ENCODE results near the gene ATP6V0C.

Gene ATP6V0C

DNA sequence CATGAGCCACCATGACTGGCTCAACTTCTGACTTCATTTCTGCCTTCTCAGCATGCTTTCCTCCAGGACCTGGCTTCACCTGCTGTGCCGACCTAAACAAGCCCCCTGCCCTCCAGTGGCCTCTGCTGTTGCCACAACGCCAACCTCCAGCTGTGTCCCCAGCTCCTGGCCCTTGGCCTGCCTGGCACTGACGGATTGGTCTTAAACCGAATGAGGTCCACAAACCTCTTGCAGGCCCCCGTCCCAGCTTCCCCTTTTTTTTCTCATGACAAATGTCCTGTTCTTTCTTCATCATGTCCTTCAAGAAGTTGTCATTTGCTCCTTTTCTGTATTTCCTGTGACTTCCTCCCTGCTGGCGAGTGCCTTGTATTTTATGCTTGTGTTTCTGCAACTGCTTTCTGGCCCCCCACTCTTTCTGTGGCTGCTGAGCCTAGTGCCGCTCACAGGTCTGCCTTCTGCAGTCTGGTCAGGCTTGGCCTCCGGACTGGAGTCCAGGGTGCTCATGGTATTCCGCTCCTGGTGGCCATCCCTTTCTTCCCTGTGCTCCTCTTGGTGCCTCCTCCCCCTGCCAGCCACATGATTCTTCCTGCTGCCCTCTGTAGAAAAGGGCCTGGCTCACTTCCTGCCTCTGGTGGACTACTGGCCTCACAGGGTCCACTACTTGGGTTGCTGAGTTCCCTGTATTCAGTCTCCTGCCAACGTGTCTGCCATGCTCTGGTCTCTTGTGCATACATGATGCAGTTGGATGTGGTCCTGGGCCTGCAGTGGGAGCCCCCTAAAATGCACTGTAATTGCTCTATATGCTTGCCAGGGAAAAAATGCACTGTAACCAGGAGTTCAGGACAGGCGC is 2.9 kb downstream of the ATP6V0C start:
- TF ChIP-seq, protein P1, sequence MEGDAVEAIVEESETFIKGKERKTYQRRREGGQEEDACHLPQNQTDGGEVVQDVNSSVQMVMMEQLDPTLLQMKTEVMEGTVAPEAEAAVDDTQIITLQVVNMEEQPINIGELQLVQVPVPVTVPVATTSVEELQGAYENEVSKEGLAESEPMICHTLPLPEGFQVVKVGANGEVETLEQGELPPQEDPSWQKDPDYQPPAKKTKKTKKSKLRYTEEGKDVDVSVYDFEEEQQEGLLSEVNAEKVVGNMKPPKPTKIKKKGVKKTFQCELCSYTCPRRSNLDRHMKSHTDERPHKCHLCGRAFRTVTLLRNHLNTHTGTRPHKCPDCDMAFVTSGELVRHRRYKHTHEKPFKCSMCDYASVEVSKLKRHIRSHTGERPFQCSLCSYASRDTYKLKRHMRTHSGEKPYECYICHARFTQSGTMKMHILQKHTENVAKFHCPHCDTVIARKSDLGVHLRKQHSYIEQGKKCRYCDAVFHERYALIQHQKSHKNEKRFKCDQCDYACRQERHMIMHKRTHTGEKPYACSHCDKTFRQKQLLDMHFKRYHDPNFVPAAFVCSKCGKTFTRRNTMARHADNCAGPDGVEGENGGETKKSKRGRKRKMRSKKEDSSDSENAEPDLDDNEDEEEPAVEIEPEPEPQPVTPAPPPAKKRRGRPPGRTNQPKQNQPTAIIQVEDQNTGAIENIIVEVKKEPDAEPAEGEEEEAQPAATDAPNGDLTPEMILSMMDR (IDR thresholded peaks at IDR 0.05; ENCODE audit: low read depth, low read length) = no peak
- H3K4me3 ChIP-seq (ENCODE audit: low read depth, low read length) = no peak overlapping the region

DNA sequence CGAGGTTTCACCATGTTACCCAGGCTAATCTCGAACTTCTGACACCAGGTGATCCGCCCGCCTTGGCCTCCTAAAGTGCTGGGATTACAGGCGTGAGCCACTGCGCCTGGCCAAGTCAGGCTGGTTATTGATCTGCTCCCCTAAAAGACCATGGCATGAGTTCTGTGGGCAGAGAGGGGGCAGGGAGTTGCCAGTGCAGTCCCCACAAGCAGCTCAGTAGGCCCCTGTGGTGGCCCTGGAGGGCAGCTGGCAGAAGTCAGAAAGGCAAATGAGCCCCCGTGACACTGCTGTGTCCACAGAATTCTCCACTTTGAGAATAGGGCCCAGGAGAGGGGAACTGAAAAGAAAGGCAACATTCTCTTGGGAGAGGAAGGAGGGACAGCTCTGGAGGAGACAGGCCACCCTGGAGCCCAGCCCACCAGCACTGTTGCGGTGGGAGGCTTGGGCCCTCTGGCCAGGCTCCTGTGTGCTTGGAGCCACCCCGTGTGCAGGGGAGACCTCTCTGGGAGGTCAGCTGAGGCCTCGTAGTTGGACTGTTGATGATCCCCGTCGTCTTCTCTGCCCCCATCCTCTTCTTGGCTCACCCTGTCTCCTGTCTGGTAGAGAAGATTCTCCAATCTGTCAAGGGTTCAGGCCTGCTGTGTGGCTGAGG is 4.3 kb downstream of the ATP6V0C start:
- TF ChIP-seq, protein P1 (IDR thresholded peaks at IDR 0.05; ENCODE audit: low read depth, low read length) = no peak
- no peak overlapping the region for H3K4me3 ChIP-seq (ENCODE audit: low read depth, low read length)

DNA sequence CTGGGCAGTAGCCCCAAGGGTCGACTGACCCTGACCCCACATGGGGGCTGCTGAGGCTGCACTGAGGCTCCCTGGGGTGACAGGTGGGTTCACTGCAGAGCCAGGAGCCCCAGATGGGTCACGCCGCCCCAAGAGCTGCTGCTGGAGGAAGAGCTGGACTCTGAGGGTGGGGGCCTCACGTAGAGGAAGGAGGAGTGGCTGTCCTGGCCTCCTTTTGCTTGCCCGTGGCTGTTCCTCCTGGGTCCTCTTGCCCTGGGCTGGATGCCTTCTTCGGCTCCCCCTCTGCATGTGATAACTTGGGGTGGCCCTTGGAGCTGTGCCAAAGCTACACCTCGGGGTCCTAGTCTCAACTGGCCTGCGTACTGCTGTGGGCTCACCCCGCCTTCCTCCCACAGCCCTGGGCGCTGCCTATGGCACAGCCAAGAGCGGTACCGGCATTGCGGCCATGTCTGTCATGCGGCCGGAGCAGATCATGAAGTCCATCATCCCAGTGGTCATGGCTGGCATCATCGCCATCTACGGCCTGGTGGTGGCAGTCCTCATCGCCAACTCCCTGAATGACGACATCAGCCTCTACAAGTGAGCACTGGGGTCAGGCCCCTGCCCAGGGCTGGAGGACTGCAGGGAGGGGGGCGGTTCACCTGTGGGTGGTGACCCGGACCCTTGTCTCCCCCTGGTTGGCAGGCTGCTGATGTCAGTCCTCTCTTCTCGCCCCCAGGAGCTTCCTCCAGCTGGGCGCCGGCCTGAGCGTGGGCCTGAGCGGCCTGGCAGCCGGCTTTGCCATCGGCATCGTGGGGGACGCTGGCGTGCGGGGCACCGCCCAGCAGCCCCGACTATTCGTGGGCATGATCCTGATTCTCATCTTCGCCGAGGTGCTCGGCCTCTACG is 5.3 kb downstream of the ATP6V0C start:
- H3K4me3 ChIP-seq (ENCODE audit: low read depth, low read length) = no peak overlapping the region
- TF ChIP-seq, protein P1 (IDR thresholded peaks at IDR 0.05; ENCODE audit: low read depth, low read length) = no peak

DNA sequence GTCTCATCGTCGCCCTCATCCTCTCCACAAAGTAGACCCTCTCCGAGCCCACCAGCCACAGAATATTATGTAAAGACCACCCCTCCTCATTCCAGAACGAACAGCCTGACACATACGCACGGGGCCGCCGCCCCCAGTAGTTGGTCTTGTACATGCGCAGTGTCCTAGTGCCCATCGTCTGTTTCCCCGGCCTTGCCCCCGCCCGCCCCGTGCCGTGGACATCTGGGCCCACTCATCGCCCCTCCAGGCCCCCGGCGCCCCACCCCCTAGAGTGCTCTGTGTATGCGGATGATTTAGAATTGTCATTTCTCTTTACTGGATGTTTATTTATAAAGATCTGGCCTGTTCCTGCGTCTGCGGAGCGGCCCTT is 5.9 kb downstream of the ATP6V0C start:
- TF ChIP-seq, protein P1 (IDR thresholded peaks at IDR 0.05; ENCODE audit: low read depth, low read length) = no peak
- 0 out of 2 replicates have a peak overlapping the region, but pooled peaks have one; percentile 30 for H3K4me3 ChIP-seq (ENCODE audit: low read depth, low read length)

DNA sequence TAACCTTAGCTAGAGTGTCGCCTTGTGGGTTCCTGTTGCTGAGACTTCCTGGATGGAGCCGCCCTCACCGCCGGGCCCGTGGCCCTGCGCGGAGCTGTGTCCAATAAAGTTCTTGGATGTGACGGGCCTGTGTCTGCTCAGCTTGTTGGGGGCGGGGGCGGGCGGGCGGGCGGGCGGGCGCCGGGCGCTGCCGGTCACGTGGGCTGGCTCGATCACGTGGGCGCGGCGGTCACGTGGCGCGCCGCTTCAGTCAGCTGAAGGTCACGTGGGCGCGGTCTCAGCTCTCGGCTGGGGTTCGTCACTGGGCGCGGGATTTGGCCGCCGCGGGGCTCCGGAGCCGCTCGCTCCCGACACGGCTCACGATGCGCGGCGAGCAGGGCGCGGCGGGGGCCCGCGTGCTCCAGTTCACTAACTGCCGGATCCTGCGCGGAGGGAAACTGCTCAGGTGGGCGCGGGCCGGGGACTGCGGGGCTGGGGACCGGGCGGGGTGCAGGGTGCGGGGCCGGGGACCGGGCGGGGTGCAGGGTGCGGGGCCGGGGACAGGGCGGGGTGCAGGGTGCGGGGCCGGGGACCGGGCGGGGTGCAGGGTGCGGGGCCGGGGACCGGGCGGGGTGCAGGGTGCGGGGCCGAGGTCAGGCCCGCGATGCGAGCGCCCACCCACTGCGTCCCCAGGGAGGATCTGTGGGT is 6.5 kb downstream of the ATP6V0C start, which contains the start of gene AMDHD2:
Gene AMDHD2 (plus strand): TSS at position 275 of the 687 bp plus-strand sequence. CDS start 88 bp downstream, at position 363.
- H3K4me3 ChIP-seq (ENCODE audit: low read depth, low read length) = peak within 1 kb of the TSS; percentile 69
- TF ChIP-seq, protein P1 (IDR thresholded peaks at IDR 0.05; ENCODE audit: low read depth, low read length) = no peak

DNA sequence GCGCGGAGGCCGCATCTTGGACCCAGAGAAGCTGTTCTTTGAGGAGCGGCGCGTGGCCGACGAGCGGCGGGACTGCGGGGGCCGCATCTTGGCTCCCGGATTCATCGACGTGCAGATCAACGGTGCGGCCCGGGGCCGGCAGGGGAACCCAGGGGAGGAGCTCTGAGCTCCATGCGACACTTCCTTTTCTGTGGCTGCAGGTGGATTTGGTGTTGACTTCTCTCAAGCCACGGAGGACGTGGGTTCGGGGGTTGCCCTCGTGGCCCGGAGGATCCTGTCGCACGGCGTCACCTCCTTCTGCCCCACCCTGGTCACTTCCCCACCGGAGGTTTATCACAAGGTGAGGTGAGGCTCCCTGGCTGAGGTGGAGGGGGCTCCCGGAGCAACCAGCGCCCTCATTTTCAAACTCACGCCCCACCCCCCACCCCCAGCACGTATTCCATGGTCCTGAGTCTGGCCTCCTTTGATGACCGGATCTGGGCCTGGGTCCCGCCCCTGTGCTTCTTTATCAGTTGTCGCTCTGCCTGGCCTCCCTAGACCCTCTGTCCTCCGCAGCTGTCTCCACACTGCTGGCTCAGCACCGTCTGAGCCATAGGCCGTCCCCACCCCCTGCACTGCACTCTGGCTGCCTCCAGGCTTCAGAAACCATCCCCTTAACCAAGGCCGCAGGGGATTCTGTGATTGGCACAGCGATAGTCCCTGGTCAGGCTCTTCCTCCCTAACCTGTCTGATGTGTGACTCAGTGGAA is 7.2 kb downstream of the ATP6V0C start:
- H3K4me3 ChIP-seq (ENCODE audit: low read depth, low read length) = peak overlapping the region; percentile 69
- TF ChIP-seq, protein P1 (IDR thresholded peaks at IDR 0.05; ENCODE audit: low read depth, low read length) = no peak

Measured in WI38 (cell line).